Measurements from ENCODE around the gene CBLB. TPM values are rescaled to one million over a fixed set of nuclear protein-coding genes. Genes with fewer than 3 reads are reported as not detected.
"Not testable (repeated sequence)": the region's sequence is repeated elsewhere in the genome, so short reads cannot be mapped to it uniquely, and the experiment has no call there.

Gene CBLB
- total and polyA plus RNA-seq, 3 experiments from 2014 or later = 67.7 to 113 (median 112) TPM

- POLR2A ChIA-PET = no interaction called here
- Histone ChIP-seq H3K27ac (ENCODE audit: low read depth, low read length) (no peak overlapping the region), H3K4me3 (ENCODE audit: low read length) (no peak overlapping the region), H3K9me3 (ENCODE audit: low read length) (no peaks in the 10 kb centered on the region), H3K27me3 (ENCODE audit: insufficient read depth, low read length, poor library complexity, severe bottlenecking) (no peaks in the 10 kb centered on the region), H3K36me3 (ENCODE audit: insufficient read depth, low read length) (no peaks in the 10 kb centered on the region), H3K4me1 (ENCODE audit: insufficient read depth, low read length) (peaks cover 40% of the 10 kb centered on the region)
- CTCF ChIA-PET = interaction anchor here (1.2 to 1.5 kb wide), 2 partner anchors 17 to 46 kb away, joined by 3 to 5 read pairs; partner anchors contain the start of gene CBLB
- peaks cover 18 to 65% (median 32%) of the 10 kb centered on the region in 3 donors for H3K36me3 Mint-ChIP-seq
- peak overlapping the region; percentile 75 to 92 (median 85) for H3K27ac Mint-ChIP-seq
- peak overlapping the region in 5 of 7 donors; percentile 13 to 58 (median 49) for H3K4me3 Mint-ChIP-seq
- no peaks in the 10 kb centered on the region for H3K27me3 Mint-ChIP-seq
- DNase-seq = no peak
- H3K4me1 Mint-ChIP-seq = peaks cover 64 to 87% (median 86%) of the 10 kb centered on the region in 3 donors
- no peaks in the 10 kb centered on the region for H3K9me3 Mint-ChIP-seq
These were observed 45.5 kb downstream of the CBLB start for GRCh38 chr3:105823149-105823867.

GRCh38 chr3:105822171-105823123 is 46.4 kb downstream of the CBLB start:
- no peaks in the 10 kb centered on the region for H3K36me3 ChIP-seq (ENCODE audit: insufficient read depth, low read length)
- CTCF ChIA-PET = interaction anchor here (1.5 kb wide), 1 partner anchor 46 kb away, joined by 3 read pairs; the partner anchor contains the start of gene CBLB
- peaks cover 18 to 64% (median 32%) of the 10 kb centered on the region in 3 donors for H3K36me3 Mint-ChIP-seq

GRCh38 chr3:105821433-105821832 is 47.4 kb downstream of the CBLB start:
- Histone ChIP-seq H3K4me1 (ENCODE audit: insufficient read depth, low read length) (peaks cover 30% of the 10 kb centered on the region), H3K9me3 (ENCODE audit: low read length) (no peaks in the 10 kb centered on the region), H3K36me3 (ENCODE audit: insufficient read depth, low read length) (no peaks in the 10 kb centered on the region), H3K27me3 (ENCODE audit: insufficient read depth, low read length, poor library complexity, severe bottlenecking) (no peaks in the 10 kb centered on the region), H3K27ac (ENCODE audit: low read depth, low read length) (no peak overlapping the region), H3K4me3 (ENCODE audit: low read length) (no peak overlapping the region)
- no peaks in the 10 kb centered on the region for H3K27me3 Mint-ChIP-seq
- DNase-seq = no peak
- ChIA-PET POLR2A (no interaction called here), CTCF (no interaction called here)
- peaks cover 20 to 65% (median 32%) of the 10 kb centered on the region in 3 donors for H3K36me3 Mint-ChIP-seq
- peak overlapping the region in 1 of 7 donors; percentile 15 for H3K4me3 Mint-ChIP-seq
- peaks cover 60 to 82% (median 79%) of the 10 kb centered on the region in 3 donors for H3K4me1 Mint-ChIP-seq
- no peaks in the 10 kb centered on the region for H3K9me3 Mint-ChIP-seq
- peak overlapping the region in 7 of 8 donors; percentile 28 to 79 (median 64) for H3K27ac Mint-ChIP-seq

More at GRCh38 chr3:105822171-105823123, 46.4 kb downstream of the CBLB start:
- Mint-ChIP-seq H3K9me3 (no peaks in the 10 kb centered on the region), H3K4me1 (peaks cover 59 to 83% (median 80%) of the 10 kb centered on the region in 3 donors), H3K27ac (peak overlapping the region; percentile 75 to 92 (median 85)), H3K4me3 (peak overlapping the region in 5 of 7 donors; percentile 13 to 58 (median 49)), H3K27me3 (no peaks in the 10 kb centered on the region)
- no peaks in the 10 kb centered on the region for H3K9me3 ChIP-seq (ENCODE audit: low read length)
- H3K27me3 ChIP-seq (ENCODE audit: insufficient read depth, low read length, poor library complexity, severe bottlenecking) = no peaks in the 10 kb centered on the region
- DNase-seq = no peak
- H3K4me1 ChIP-seq (ENCODE audit: insufficient read depth, low read length) = peaks cover 32% of the 10 kb centered on the region
- no peak overlapping the region for H3K27ac ChIP-seq (ENCODE audit: low read depth, low read length)
- no peak overlapping the region for H3K4me3 ChIP-seq (ENCODE audit: low read length)
- POLR2A ChIA-PET = no interaction called here

- peaks cover 27 to 57% (median 34%) of the 10 kb centered on the region in 3 donors for H3K36me3 Mint-ChIP-seq
- no peaks in the 10 kb centered on the region for H3K27me3 Mint-ChIP-seq
- peaks cover 58 to 83% (median 76%) of the 10 kb centered on the region in 3 donors for H3K4me1 Mint-ChIP-seq
- peaks cover 0 to 3% (median 2%) of the 10 kb centered on the region in 5 donors for H3K9me3 Mint-ChIP-seq
- H3K4me3 Mint-ChIP-seq = peak overlapping the region in 1 of 7 donors; percentile 1
- Histone ChIP-seq H3K36me3 (ENCODE audit: insufficient read depth, low read length) (no peaks in the 10 kb centered on the region), H3K27me3 (ENCODE audit: insufficient read depth, low read length, poor library complexity, severe bottlenecking) (no peaks in the 10 kb centered on the region), H3K9me3 (ENCODE audit: low read length) (no peaks in the 10 kb centered on the region), H3K4me1 (ENCODE audit: insufficient read depth, low read length) (no peaks in the 10 kb centered on the region), H3K4me3 (ENCODE audit: low read length) (no peak overlapping the region), H3K27ac (ENCODE audit: low read depth, low read length) (no peak overlapping the region)
- POLR2A ChIA-PET = interaction anchor here (0.7 kb wide), 1 partner anchor 51 kb away, joined by 4 read pairs; no protein-coding TSS in a partner anchor
- peak overlapping the region in 6 of 8 donors; percentile 4 to 80 (median 20) for H3K27ac Mint-ChIP-seq
- no peak for DNase-seq
- CTCF ChIA-PET = no interaction called here
These were observed 52.0 kb downstream of the CBLB start for GRCh38 chr3:105816833-105817232.

- CTCF ChIA-PET; H3K27me3 ChIP-seq (ENCODE audit: insufficient read depth, low read length, poor library complexity, severe bottlenecking); DNase-seq; H3K27ac ChIP-seq (ENCODE audit: low read depth, low read length); H3K27me3 Mint-ChIP-seq; H3K4me3 ChIP-seq (ENCODE audit: low read length); H3K9me3 Mint-ChIP-seq; POLR2A ChIA-PET; H3K4me1 ChIP-seq (ENCODE audit: insufficient read depth, low read length); H3K9me3 ChIP-seq (ENCODE audit: low read length); H3K36me3 ChIP-seq (ENCODE audit: insufficient read depth, low read length): not testable (repeated sequence)
- H3K4me3 Mint-ChIP-seq = peak overlapping the region in 1 of 7 donors; percentile 22
- H3K27ac Mint-ChIP-seq = peak overlapping the region in 1 of 8 donors; percentile 87
- peaks cover 24 to 49% (median 26%) of the 10 kb centered on the region in 3 donors for H3K36me3 Mint-ChIP-seq
- peaks cover 59 to 85% (median 76%) of the 10 kb centered on the region in 3 donors for H3K4me1 Mint-ChIP-seq
These were observed 53.5 kb downstream of the CBLB start for GRCh38 chr3:105815331-105815730.

- Mint-ChIP-seq H3K4me1 (peaks cover 70 to 89% (median 82%) of the 10 kb centered on the region in 3 donors), H3K36me3 (peaks cover 19 to 41% (median 21%) of the 10 kb centered on the region in 3 donors), H3K27me3 (no peaks in the 10 kb centered on the region), H3K4me3 (peak overlapping the region in 1 of 7 donors; percentile 9), H3K27ac (peak overlapping the region in 2 of 8 donors; percentile 30 to 45), H3K9me3 (peaks cover 0 to 3% (median 2%) of the 10 kb centered on the region in 5 donors)
- CTCF ChIA-PET = no interaction called here
- no peak overlapping the region for H3K4me3 ChIP-seq (ENCODE audit: low read length)
- peaks cover 13% of the 10 kb centered on the region for H3K4me1 ChIP-seq (ENCODE audit: insufficient read depth, low read length)
- POLR2A ChIA-PET = no interaction called here
- H3K27me3 ChIP-seq (ENCODE audit: insufficient read depth, low read length, poor library complexity, severe bottlenecking) = no peaks in the 10 kb centered on the region
- DNase-seq = no peak
- H3K36me3 ChIP-seq (ENCODE audit: insufficient read depth, low read length) = no peaks in the 10 kb centered on the region
- no peak overlapping the region for H3K27ac ChIP-seq (ENCODE audit: low read depth, low read length)
- H3K9me3 ChIP-seq (ENCODE audit: low read length) = no peaks in the 10 kb centered on the region
These were observed 55.1 kb downstream of the CBLB start for GRCh38 chr3:105813710-105814109.

- peaks cover 0 to 3% (median 2%) of the 10 kb centered on the region in 5 donors for H3K9me3 Mint-ChIP-seq
- no peaks in the 10 kb centered on the region for H3K36me3 ChIP-seq (ENCODE audit: insufficient read depth, low read length)
- no peaks in the 10 kb centered on the region for H3K27me3 Mint-ChIP-seq
- no peak overlapping the region for H3K27ac ChIP-seq (ENCODE audit: low read depth, low read length)
- peaks cover 14% of the 10 kb centered on the region for H3K4me1 ChIP-seq (ENCODE audit: insufficient read depth, low read length)
- CTCF ChIA-PET = no interaction called here
- H3K4me1 Mint-ChIP-seq = peaks cover 73 to 93% (median 86%) of the 10 kb centered on the region in 3 donors
- H3K4me3 Mint-ChIP-seq = peak overlapping the region in 2 of 7 donors; percentile 1 to 15
- POLR2A ChIA-PET = no interaction called here
- no peak for DNase-seq
- H3K27ac Mint-ChIP-seq = peak overlapping the region in 7 of 8 donors; percentile 2 to 82 (median 58)
- peaks cover 16 to 41% (median 21%) of the 10 kb centered on the region in 3 donors for H3K36me3 Mint-ChIP-seq
- H3K4me3 ChIP-seq (ENCODE audit: low read length) = no peak overlapping the region
- no peaks in the 10 kb centered on the region for H3K9me3 ChIP-seq (ENCODE audit: low read length)
- H3K27me3 ChIP-seq (ENCODE audit: insufficient read depth, low read length, poor library complexity, severe bottlenecking) = no peaks in the 10 kb centered on the region
These were observed 56.6 kb downstream of the CBLB start for GRCh38 chr3:105812194-105812586.
